Ovary (tissue), 3 donors: ENCODE data around the gene COL23A1.

Source experiments
- EP300 ChIP-seq: sonication (generic); formaldehyde crosslinking; IDR thresholded peaks from one replicate; pipeline ENCODE4 v1.6.1; 2017; ENCODE audit warnings: antibody characterized with exemption
- POLR2A ChIP-seq: fragments of 450-650 bp; IDR thresholded peaks from one replicate; pipeline ENCODE4 v1.6.1; 2017; ENCODE audit warnings: antibody characterized with exemption, mild to moderate bottlenecking, moderate library complexity
- TF ChIP-seq, protein P1 (sequence below), 3 donors: fragments of 450-650 bp in 2 of 3; fragments of 200-600 bp in 1 of 3; IDR thresholded peaks; one replicate each; pipeline versions ENCODE4 v1.5.1 to v1.8.0; 2016 to 2022; ENCODE audit warnings: antibody characterized with exemption in 3 of 3, mild to moderate bottlenecking in 1 of 3
- donor health status: DM: no; HTN: no; CAD: no.

DNA sequence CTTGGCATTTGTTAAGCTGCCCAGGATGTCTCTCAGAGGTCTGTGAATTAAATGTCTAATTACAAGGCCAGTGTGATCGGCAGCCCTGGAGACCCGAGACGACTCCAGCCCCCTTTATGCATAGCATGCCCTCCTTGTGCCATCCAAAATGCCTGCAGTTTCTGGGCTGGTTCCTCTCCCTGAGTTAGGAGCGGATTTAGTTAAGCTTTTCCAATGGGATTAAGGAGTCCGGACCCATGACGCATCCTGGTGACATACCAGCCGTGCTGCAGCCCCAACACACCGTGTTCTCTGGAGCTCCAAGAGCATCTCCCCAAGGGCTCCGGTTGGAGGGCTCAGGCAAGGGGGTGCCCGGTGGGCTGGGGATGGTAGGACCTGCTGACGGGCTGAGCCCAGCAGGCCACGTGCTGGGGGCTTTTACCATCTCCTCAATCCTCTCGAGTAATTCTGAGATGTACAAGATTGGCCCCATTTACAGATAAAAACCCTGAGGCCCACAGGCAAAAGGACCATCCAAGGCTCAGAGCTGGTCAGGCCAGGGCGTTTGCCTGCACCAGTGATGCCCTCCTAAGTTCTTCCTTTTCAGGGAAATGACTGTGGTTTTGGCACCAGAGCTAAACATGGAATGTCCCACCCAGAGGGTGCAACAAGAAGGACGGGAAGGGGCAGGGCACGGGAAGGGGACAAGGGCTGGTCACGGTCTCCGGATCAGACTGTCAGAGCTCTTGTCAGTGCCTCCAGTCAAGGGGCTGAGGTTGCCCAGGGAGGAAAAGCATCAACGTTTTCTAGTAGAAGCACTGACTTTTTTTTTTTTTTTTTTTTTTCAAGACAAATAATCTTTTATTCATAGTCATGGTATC lies 275.0 kb downstream of the COL23A1 start:
- TF ChIP-seq, protein P1, sequence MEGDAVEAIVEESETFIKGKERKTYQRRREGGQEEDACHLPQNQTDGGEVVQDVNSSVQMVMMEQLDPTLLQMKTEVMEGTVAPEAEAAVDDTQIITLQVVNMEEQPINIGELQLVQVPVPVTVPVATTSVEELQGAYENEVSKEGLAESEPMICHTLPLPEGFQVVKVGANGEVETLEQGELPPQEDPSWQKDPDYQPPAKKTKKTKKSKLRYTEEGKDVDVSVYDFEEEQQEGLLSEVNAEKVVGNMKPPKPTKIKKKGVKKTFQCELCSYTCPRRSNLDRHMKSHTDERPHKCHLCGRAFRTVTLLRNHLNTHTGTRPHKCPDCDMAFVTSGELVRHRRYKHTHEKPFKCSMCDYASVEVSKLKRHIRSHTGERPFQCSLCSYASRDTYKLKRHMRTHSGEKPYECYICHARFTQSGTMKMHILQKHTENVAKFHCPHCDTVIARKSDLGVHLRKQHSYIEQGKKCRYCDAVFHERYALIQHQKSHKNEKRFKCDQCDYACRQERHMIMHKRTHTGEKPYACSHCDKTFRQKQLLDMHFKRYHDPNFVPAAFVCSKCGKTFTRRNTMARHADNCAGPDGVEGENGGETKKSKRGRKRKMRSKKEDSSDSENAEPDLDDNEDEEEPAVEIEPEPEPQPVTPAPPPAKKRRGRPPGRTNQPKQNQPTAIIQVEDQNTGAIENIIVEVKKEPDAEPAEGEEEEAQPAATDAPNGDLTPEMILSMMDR (IDR thresholded peaks at IDR 0.05): no peak
- no peak for TF ChIP-seq POLR2A
- no peak for TF ChIP-seq EP300
